Activated CD4-positive, alpha-beta T cell treated with anti-CD3 and anti-CD28 coated beads for 36 hours (primary cell): Measurements from ENCODE around the gene TSKS. TPM values are rescaled to one million over a fixed set of nuclear protein-coding genes. Genes with fewer than 3 reads are reported as not detected.
A peak's percentile ranks its signal among the peaks of the same experiment; 100 is the strongest.

Experiments used
- ATAC-seq: fragments of 200-7000 bp; cut with Tn5 transposase; one replicate; pipeline ENCODE4 v1.10.0; 2021; ENCODE audit warnings: mild to moderate bottlenecking, moderate library complexity
- CTCF ChIA-PET: fragments of 350-600 bp; sonication (Branson Sonifier 250); formaldehyde crosslinking; loops from one replicate; lab custom pipeline; 2021; ENCODE audit warnings: antibody characterized with exemption; lab: Charles Lee
- POLR2A ChIA-PET: fragments of 350-600 bp; sonication (Branson Sonifier 250); formaldehyde crosslinking; loops from one replicate; lab custom pipeline; 2021; ENCODE audit warnings: antibody characterized with exemption, inconsistent platforms; lab: Charles Lee
- DNase-seq: peaks from one replicate; pipeline ENCODE4 v3.0.0-alpha.2; 2020
- H3K27ac Mint-ChIP-seq: one replicate; pipeline ENCODE4 v1.8.0; 2021; ENCODE audit warnings: mixed read lengths
- H3K27me3 Mint-ChIP-seq: one replicate; pipeline ENCODE4 v1.8.0; 2021; ENCODE audit warnings: mixed read lengths
- H3K36me3 Mint-ChIP-seq: one replicate; pipeline ENCODE4 v1.8.0; 2021; ENCODE audit warnings: low read depth, mixed read lengths
- H3K4me1 Mint-ChIP-seq: one replicate; pipeline ENCODE4 v1.8.0; 2021; ENCODE audit warnings: mixed read lengths
- H3K4me3 Mint-ChIP-seq: one replicate; pipeline ENCODE4 v1.8.0; 2021; ENCODE audit warnings: mild to moderate bottlenecking, moderate library complexity, mixed read lengths
- H3K9me3 Mint-ChIP-seq: one replicate; pipeline ENCODE4 v1.8.0; 2021; ENCODE audit warnings: low read depth, mixed read lengths
- intact Hi-C, 2 experiments: fragments of 100-400 bp; cut with DNase I in 1 of 2; cut with micrococcal nuclease in 1 of 2; formaldehyde crosslinking; loops; one replicate each; pipeline versions ENCODE4 v1.14.2 to v1.15.1; 2022 to 2024; cut with DNase I, micrococcal nuclease
- total RNA-seq, 2 experiments: library from RNA; stranded (reverse); gene quantifications; one replicate each; pipeline ENCODE4 v1.2.3, GENCODE V29; 2021

The TSKS gene
- total RNA-seq, 2 experiments from 2014 or later: 1.9 to 2.1 TPM

GRCh38 chr19:49710372-49710951 lies 52.6 kb downstream of the TSKS start:
- CTCF ChIA-PET: no interaction called here
- POLR2A ChIA-PET: no interaction called here

GRCh38 chr19:49705919-49706318 lies 57.2 kb downstream of the TSKS start:
- no peak overlapping the region for H3K27ac Mint-ChIP-seq
- H3K4me1 Mint-ChIP-seq: no peaks in the 10 kb centered on the region
- H3K27me3 Mint-ChIP-seq: peaks cover 3% of the 10 kb centered on the region
- intact Hi-C loops: no loop called here
- H3K36me3 Mint-ChIP-seq: no peaks in the 10 kb centered on the region
- no peaks in the 10 kb centered on the region for H3K9me3 Mint-ChIP-seq
- DNase-seq (no peak), ATAC-seq (no peak)
- ChIA-PET POLR2A (no interaction called here), CTCF (no interaction called here)
- H3K4me3 Mint-ChIP-seq: no peak overlapping the region

More at GRCh38 chr19:49710372-49710951, 52.6 kb downstream of the TSKS start:
- Mint-ChIP-seq H3K4me1 (no peaks in the 10 kb centered on the region), H3K27ac (no peak overlapping the region), H3K36me3 (no peaks in the 10 kb centered on the region), H3K4me3 (no peak overlapping the region), H3K9me3 (no peaks in the 10 kb centered on the region), H3K27me3 (no peaks in the 10 kb centered on the region)
- intact Hi-C loops: no loop called here
- no peak for ATAC-seq
- no peak for DNase-seq

GRCh38 chr19:49704888-49705642 lies 58.0 kb downstream of the TSKS start:
- CTCF ChIA-PET: no interaction called here
- DNase-seq: no peak
- no peaks in the 10 kb centered on the region for H3K36me3 Mint-ChIP-seq
- no peak for ATAC-seq
- no peaks in the 10 kb centered on the region for H3K9me3 Mint-ChIP-seq
- H3K4me3 Mint-ChIP-seq: no peak overlapping the region
- POLR2A ChIA-PET: no interaction called here
- peaks cover 5% of the 10 kb centered on the region for H3K27me3 Mint-ChIP-seq
- H3K27ac Mint-ChIP-seq: no peak overlapping the region
- intact Hi-C loops: no loop called here
- no peaks in the 10 kb centered on the region for H3K4me1 Mint-ChIP-seq

- POLR2A ChIA-PET: no interaction called here
- H3K4me3 Mint-ChIP-seq: no peak overlapping the region
- intact Hi-C loops: no loop called here
- H3K4me1 Mint-ChIP-seq: no peaks in the 10 kb centered on the region
- CTCF ChIA-PET: no interaction called here
- no peak overlapping the region for H3K27ac Mint-ChIP-seq
- ATAC-seq (peak; percentile 47), DNase-seq (no peak)
- H3K9me3 Mint-ChIP-seq: no peaks in the 10 kb centered on the region
- peaks cover 5% of the 10 kb centered on the region for H3K27me3 Mint-ChIP-seq
- H3K36me3 Mint-ChIP-seq: no peaks in the 10 kb centered on the region
Measured at GRCh38 chr19:49701271-49701786, 61.8 kb downstream of the TSKS start.

- no peaks in the 10 kb centered on the region for H3K9me3 Mint-ChIP-seq
- DNase-seq (no peak), ATAC-seq (peak; percentile 49)
- no peaks in the 10 kb centered on the region for H3K36me3 Mint-ChIP-seq
- no peak overlapping the region for H3K4me3 Mint-ChIP-seq
- ChIA-PET POLR2A (no interaction called here), CTCF (interaction anchor here (0.5 to 1.2 kb wide), 3 partner anchors 9 to 1255 kb away, joined by 3 read pairs; no protein-coding TSS in a partner anchor)
- intact Hi-C loops: no loop called here
- no peaks in the 10 kb centered on the region for H3K4me1 Mint-ChIP-seq
- peaks cover 5% of the 10 kb centered on the region for H3K27me3 Mint-ChIP-seq
- no peak overlapping the region for H3K27ac Mint-ChIP-seq
Measured at GRCh38 chr19:49700563-49700962, 62.5 kb downstream of the TSKS start.

- ChIA-PET CTCF (interaction anchor here (0.6 to 1.5 kb wide), 5 partner anchors 8 to 1084 kb away, joined by 3 to 9 read pairs (median 3); partner anchors contain the start of gene CPT1C), POLR2A (interaction anchor here (0.6 kb wide), 1 partner anchor 166 kb away, joined by 3 read pairs; no protein-coding TSS in a partner anchor)
- Mint-ChIP-seq H3K36me3 (no peaks in the 10 kb centered on the region), H3K27me3 (peaks cover 5% of the 10 kb centered on the region), H3K4me3 (no peak overlapping the region), H3K27ac (no peak overlapping the region), H3K4me1 (no peaks in the 10 kb centered on the region), H3K9me3 (no peaks in the 10 kb centered on the region)
- DNase-seq: no peak
- intact Hi-C loops: no loop called here
- no peak for ATAC-seq
Measured at GRCh38 chr19:49699364-49699763, 63.7 kb downstream of the TSKS start.

GRCh38 chr19:49696865-49697264 lies 66.2 kb downstream of the TSKS start:
- intact Hi-C loops: no loop called here
- Mint-ChIP-seq H3K36me3 (no peaks in the 10 kb centered on the region), H3K4me3 (no peak overlapping the region), H3K9me3 (no peaks in the 10 kb centered on the region), H3K4me1 (no peaks in the 10 kb centered on the region), H3K27ac (no peak overlapping the region), H3K27me3 (peaks cover 12% of the 10 kb centered on the region)
- ChIA-PET POLR2A (no interaction called here), CTCF (interaction anchor here (0.6 to 1.0 kb wide), 2 partner anchors 21 to 48 kb away, joined by 3 to 8 read pairs; no protein-coding TSS in a partner anchor)
- no peak for ATAC-seq
- DNase-seq: no peak

- H3K27ac Mint-ChIP-seq: no peak overlapping the region
- H3K4me1 Mint-ChIP-seq: peaks cover 6% of the 10 kb centered on the region
- no peaks in the 10 kb centered on the region for H3K9me3 Mint-ChIP-seq
- POLR2A ChIA-PET: no interaction called here
- no peak overlapping the region for H3K4me3 Mint-ChIP-seq
- peaks cover 12% of the 10 kb centered on the region for H3K27me3 Mint-ChIP-seq
- DNase-seq: no peak
- H3K36me3 Mint-ChIP-seq: no peaks in the 10 kb centered on the region
- intact Hi-C loops: no loop called here
- CTCF ChIA-PET: interaction anchor here (0.6 to 1.0 kb wide), 5 partner anchors 15 to 1215 kb away, joined by 3 to 8 read pairs (median 3); no protein-coding TSS in a partner anchor
- no peak for ATAC-seq
Measured at GRCh38 chr19:49696115-49696514, 67.0 kb downstream of the TSKS start.

GRCh38 chr19:49692147-49692506 lies 71.0 kb downstream of the TSKS start:
- Mint-ChIP-seq H3K27ac (no peak overlapping the region), H3K4me1 (peaks cover 23% of the 10 kb centered on the region), H3K27me3 (peaks cover 16% of the 10 kb centered on the region), H3K9me3 (no peaks in the 10 kb centered on the region), H3K36me3 (peaks cover 14% of the 10 kb centered on the region), H3K4me3 (no peak overlapping the region)
- CTCF ChIA-PET: interaction anchor here (0.6 to 1.4 kb wide), 4 partner anchors 14 to 193 kb away, joined by 3 to 5 read pairs (median 3); no protein-coding TSS in a partner anchor
- DNase-seq (no peak), ATAC-seq (no peak)
- intact Hi-C loops: no loop called here
- POLR2A ChIA-PET: no interaction called here

- H3K9me3 Mint-ChIP-seq: no peaks in the 10 kb centered on the region
- POLR2A ChIA-PET: interaction anchor here (0.7 kb wide), 1 partner anchor 296 kb away, joined by 3 read pairs; no protein-coding TSS in a partner anchor
- H3K4me1 Mint-ChIP-seq: peaks cover 23% of the 10 kb centered on the region
- peak overlapping the region; percentile 51 for H3K27ac Mint-ChIP-seq
- peaks cover 16% of the 10 kb centered on the region for H3K27me3 Mint-ChIP-seq
- H3K36me3 Mint-ChIP-seq: peaks cover 18% of the 10 kb centered on the region
- intact Hi-C loops: no loop called here
- peak; percentile 42 for ATAC-seq
- peak overlapping the region; percentile 62 for H3K4me3 Mint-ChIP-seq
- peak; percentile 62 for DNase-seq
- CTCF ChIA-PET: interaction anchor here (0.6 to 2.8 kb wide), 9 partner anchors 8 to 1224 kb away, joined by 3 to 10 read pairs (median 3); partner anchors contain the start of genes PRMT1 and RCN3
Measured at GRCh38 chr19:49691243-49692146, 71.6 kb downstream of the TSKS start.
